ENCODE data around the gene TSSK2.

The TSSK2 gene

DNA sequence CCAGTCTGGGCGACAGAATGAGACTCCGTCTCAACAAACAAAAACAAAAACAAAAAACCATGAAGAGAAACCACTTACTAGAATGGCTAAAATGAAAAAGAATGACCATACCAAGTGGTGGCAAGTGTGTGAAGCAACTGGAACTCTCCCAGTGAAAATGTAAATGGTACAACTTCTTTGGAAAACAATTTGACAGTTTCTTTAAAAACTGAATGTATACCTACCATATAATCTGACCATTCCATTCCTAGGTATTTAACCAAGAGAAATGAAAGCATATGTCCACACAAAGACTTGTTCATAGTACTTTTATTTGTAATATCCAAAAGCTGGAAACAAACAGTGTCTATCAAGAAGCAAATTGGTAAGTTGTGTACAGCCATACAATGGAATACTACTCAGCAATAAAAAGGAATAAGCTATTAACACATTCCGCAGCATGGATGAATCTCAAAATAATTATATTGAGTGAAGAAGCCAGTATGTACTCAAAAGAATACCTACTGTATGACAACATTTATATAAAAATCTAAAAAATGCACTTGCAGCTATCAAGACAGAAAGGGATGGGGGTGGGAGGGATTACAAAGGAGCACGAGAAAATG lies 36.6 kb upstream of the TSSK2 start:
- ChIA-PET CTCF (interaction anchor here (0.5 kb wide), 1 partner anchor 20 kb away, joined by 3 read pairs; no protein-coding TSS in a partner anchor), POLR2A (ENCODE audit: low non-redundant PET) (no interaction called here)
- TF ChIP-seq CTCF (conservative IDR thresholded peaks at IDR 0.05; ENCODE audit: low read depth), result no peak
- DNase-seq (ENCODE audit: low spot score), result no peak
- H3K27ac ChIP-seq, result no peak overlapping the region

- H3K27ac ChIP-seq, result no peak overlapping the region
- no peak for TF ChIP-seq CTCF (conservative IDR thresholded peaks at IDR 0.05; ENCODE audit: low read depth)
- ChIA-PET POLR2A (ENCODE audit: low non-redundant PET) (no interaction called here), CTCF (no interaction called here)
- no peak for DNase-seq (ENCODE audit: low spot score)
Observed at GRCh38 chr22:19096555-19096954, 34.6 kb upstream of the TSSK2 start.

- TF ChIP-seq CTCF (conservative IDR thresholded peaks at IDR 0.05; ENCODE audit: low read depth), result no peak
- ChIA-PET CTCF (no interaction called here), POLR2A (ENCODE audit: low non-redundant PET) (no interaction called here)
- H3K27ac ChIP-seq, result peak overlapping the region; percentile 75
- no peak for DNase-seq (ENCODE audit: low spot score)
Observed at GRCh38 chr22:19097518-19097917, 33.6 kb upstream of the TSSK2 start.

- TF ChIP-seq CTCF (conservative IDR thresholded peaks at IDR 0.05; ENCODE audit: low read depth), result no peak
- POLR2A ChIA-PET (ENCODE audit: low non-redundant PET), result interaction anchor here (0.6 kb wide), 1 partner anchor 165 kb away, joined by 3 read pairs; no protein-coding TSS in a partner anchor
- no peak for DNase-seq (ENCODE audit: low spot score)
- CTCF ChIA-PET, result interaction anchor here (0.6 kb wide), 1 partner anchor 27 kb away, joined by 3 read pairs; no protein-coding TSS in a partner anchor
- H3K27ac ChIP-seq, result peak overlapping the region; percentile 75
Observed at GRCh38 chr22:19098157-19098556, 33.0 kb upstream of the TSSK2 start.

DNA sequence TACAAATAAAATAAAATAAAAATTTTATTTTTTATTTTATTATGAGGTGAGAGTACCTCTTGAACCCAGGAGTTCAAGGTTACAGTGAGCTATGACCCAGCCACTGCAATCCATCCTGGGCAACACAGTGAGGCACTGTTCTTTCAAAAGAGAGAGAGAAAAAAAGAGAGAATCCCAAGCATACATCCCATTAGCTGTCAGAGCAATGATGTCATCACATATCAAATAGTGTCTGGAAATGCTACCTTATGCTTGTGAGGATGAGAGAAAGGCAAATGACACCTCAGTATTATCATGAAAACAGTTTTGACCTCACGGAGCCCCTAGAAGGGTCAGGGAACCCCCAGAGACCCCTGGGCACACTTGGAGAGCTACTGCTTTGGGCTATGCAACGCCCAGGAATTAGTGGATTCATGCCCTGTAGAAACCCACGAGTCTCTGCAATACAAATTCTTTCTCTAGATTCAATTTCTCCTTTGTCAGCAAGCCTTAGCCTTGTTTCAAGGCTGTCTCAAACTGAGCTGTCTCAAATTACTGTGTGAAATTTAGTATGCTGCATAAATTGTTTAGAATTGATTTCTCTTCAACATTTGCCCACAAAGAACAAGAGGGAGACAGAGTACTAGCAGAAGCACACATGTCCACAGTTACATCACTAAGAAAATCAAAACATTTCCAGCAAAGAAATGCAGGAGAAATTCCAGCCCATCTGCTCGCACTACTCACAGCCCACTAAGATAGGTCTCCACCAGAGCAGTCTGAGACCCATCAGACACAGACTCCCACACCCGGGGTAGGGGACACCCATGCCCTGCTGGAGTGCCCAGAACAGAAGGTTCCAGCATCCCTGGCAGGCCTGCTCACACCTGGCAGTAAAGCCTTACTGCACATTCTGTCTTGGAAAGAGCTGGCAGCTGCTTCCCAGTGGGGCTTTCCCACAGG lies 27.0 kb upstream of the TSSK2 start:
- no peak for TF ChIP-seq CTCF (conservative IDR thresholded peaks at IDR 0.05; ENCODE audit: low read depth)
- ChIA-PET CTCF (interaction anchor here (0.6 kb wide), 1 partner anchor 18 kb away, joined by 6 read pairs; no protein-coding TSS in a partner anchor), POLR2A (ENCODE audit: low non-redundant PET) (no interaction called here)
- DNase-seq (ENCODE audit: low spot score), result no peak
- peak overlapping the region; percentile 67 for H3K27ac ChIP-seq

DNA sequence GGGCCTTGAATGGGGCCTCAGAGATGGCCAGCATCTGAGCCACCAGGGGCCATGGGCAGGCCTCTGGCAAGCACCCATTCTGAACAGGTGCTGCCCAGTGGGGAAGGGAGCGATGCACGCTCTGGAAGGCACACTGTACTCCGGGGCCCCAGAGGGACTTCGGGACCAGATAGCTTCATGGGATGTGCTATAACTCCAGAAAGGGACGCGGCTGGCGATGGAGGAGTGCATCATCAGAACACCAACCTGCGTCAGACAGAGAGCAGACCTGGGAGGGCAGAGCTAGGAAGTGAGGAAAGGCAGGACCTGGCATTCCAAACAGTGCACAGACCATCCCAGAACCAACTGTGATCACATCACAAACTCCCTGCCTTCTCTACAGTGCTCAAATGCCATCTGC lies 25.7 kb upstream of the TSSK2 start:
- no peak for DNase-seq (ENCODE audit: low spot score)
- ChIA-PET CTCF (no interaction called here), POLR2A (ENCODE audit: low non-redundant PET) (no interaction called here)
- TF ChIP-seq CTCF (conservative IDR thresholded peaks at IDR 0.05; ENCODE audit: low read depth), result no peak
- peak overlapping the region; percentile 67 for H3K27ac ChIP-seq

Data from RWPE1 (cell line).